Neural cell (in vitro differentiated cells): Measurements from ENCODE around the gene CCDC175.

Experiments used
- CTCF ChIP-seq: fragments of 450-650 bp; IDR thresholded peaks from 2 replicates; pipeline ENCODE4 v1.5.1; 2014; ENCODE audit warnings: antibody characterized with exemption, mild to moderate bottlenecking, moderate library complexity; ENCODE audit not compliant: poor library complexity, severe bottlenecking
- EP300 ChIP-seq: fragments of 450-650 bp; conservative IDR thresholded peaks from 2 replicates; pipeline ENCODE4 v1.6.1; 2014; ENCODE audit warnings: antibody characterized with exemption, mild to moderate bottlenecking, moderate library complexity; ENCODE audit not compliant: poor library complexity, severe bottlenecking
- EZH2 ChIP-seq: fragments of 200-600, 300-800 bp; shearing (Covaris generic), sonication (generic); IDR thresholded peaks from 2 replicates; pipeline ENCODE4 v1.6.1; 2014; ENCODE audit warnings: antibody characterized with exemption, low read length, borderline replicate concordance, mild to moderate bottlenecking; ENCODE audit not compliant: insufficient read depth, poor library complexity, severe bottlenecking
- POLR2AphosphoS5 ChIP-seq: IDR thresholded peaks from 2 replicates; pipeline ENCODE4 v1.6.1; 2012
- REST ChIP-seq: IDR thresholded peaks from 2 replicates; pipeline ENCODE4 v1.6.1; 2012; ENCODE audit warnings: borderline replicate concordance
- TAF1 ChIP-seq: IDR thresholded peaks from 2 replicates; pipeline ENCODE4 v1.6.1; 2012; ENCODE audit warnings: low read depth

- no peak for TF ChIP-seq CTCF
- no peak for TF ChIP-seq POLR2AphosphoS5
- no peak for TF ChIP-seq EZH2
- TF ChIP-seq EP300: no peak
- no peak for TF ChIP-seq TAF1
- TF ChIP-seq REST: no peak
Measured at GRCh38 chr14:59458486-59458885, 118.1 kb downstream of the CCDC175 start.
